OCI-LY3 (cell line): ENCODE results near the gene FAM204A.

Source experiments
- H2AFZ ChIP-seq: fragments of 200-600, 300-600 bp; shearing (Covaris generic); 2 replicates; pipeline ENCODE4 v1.6.0; 2014; ENCODE audit warnings: antibody characterized with exemption, low read depth, low read length
- H3K27ac ChIP-seq: fragments of 200-600, 300-600 bp; sonication (generic); 2 replicates; pipeline ENCODE4 v1.5.1; 2014; ENCODE audit warnings: mild to moderate bottlenecking, low read length, moderate library complexity, mixed read lengths
- H3K27me3 ChIP-seq: fragments of 200-600, 300-600 bp; sonication (generic); 2 replicates; pipeline ENCODE4 v1.6.1; 2014; ENCODE audit warnings: low read depth, low read length, mixed read lengths
- H3K36me3 ChIP-seq: fragments of 200-600, 300-600 bp; sonication (generic); replicated peaks from 2 replicates; pipeline ENCODE3; 2014; ENCODE audit warnings: low read depth, low read length, mixed read lengths
- H3K4me1 ChIP-seq: fragments of 300-600, 200-600 bp; sonication (generic); 2 replicates; pipeline ENCODE4 v1.6.1; 2014; ENCODE audit warnings: low read length, mixed read lengths
- H3K4me2 ChIP-seq: fragments of 200-600, 300-600 bp; sonication (generic); 2 replicates; pipeline ENCODE4 v1.6.1; 2014; ENCODE audit warnings: low read length, mixed read lengths
- H3K4me3 ChIP-seq: fragments of 300-600, 200-600 bp; sonication (generic); 2 replicates; pipeline ENCODE4 v1.5.1; 2014; ENCODE audit warnings: antibody characterized with exemption, mild to moderate bottlenecking, low read length, moderate library complexity
- H3K79me2 ChIP-seq: fragments of 300-600, 200-600 bp; shearing (Covaris generic); 2 replicates; pipeline ENCODE4 v1.6.1; 2014; ENCODE audit warnings: mild to moderate bottlenecking, low read length, mixed read lengths
- H3K9ac ChIP-seq: fragments of 300-600, 200-600 bp; shearing (Covaris generic); 2 replicates; pipeline ENCODE4 v1.6.0; 2014; ENCODE audit warnings: mild to moderate bottlenecking, low read length, moderate library complexity
- H3K9me3 ChIP-seq: fragments of 200-600, 300-600 bp; shearing (Covaris generic); 2 replicates; pipeline ENCODE4 v1.6.1; 2014; ENCODE audit warnings: low read length, mixed read lengths; ENCODE audit not compliant: insufficient read depth
- H4K20me1 ChIP-seq: fragments of 200-600, 300-600 bp; sonication (generic); 2 replicates; pipeline ENCODE4 v1.6.1; 2016; ENCODE audit warnings: low read length, mixed read lengths; ENCODE audit not compliant: insufficient read depth
- CTCF ChIP-seq: fragments of 200-600, 300-600 bp; sonication (generic); IDR thresholded peaks from 2 replicates; pipeline ENCODE4 v1.5.1; 2014; ENCODE audit warnings: antibody characterized with exemption, low read length, low read depth
- EZH2phosphoT487 ChIP-seq: fragments of 200-600 bp; shearing (Covaris generic); IDR thresholded peaks from 2 replicates; pipeline ENCODE4 v1.6.1; 2018; ENCODE audit warnings: antibody characterized with exemption, mixed run types, low read depth

FAM204A gene

GRCh38 chr10:118341791-118342637, at the start of gene FAM204A:
TSS of gene FAM204A (minus strand) at chr10:118342324. CDS start at chr10:118336415, 5,909 bp downstream.
- H3K4me1 ChIP-seq, result peaks cover 20% of the 10 kb centered on the region
- no peaks in the 10 kb centered on the region for H3K27me3 ChIP-seq
- no peaks in the 10 kb centered on the region for H3K36me3 ChIP-seq
- H3K9ac ChIP-seq, result peak within 1 kb of the TSS; percentile 84
- no peaks in the 10 kb centered on the region for H4K20me1 ChIP-seq
- H3K4me2 ChIP-seq, result peak within 1 kb of the TSS; percentile 74
- H3K4me3 ChIP-seq, result peak within 1 kb of the TSS; percentile 97
- H2AFZ ChIP-seq, result peak within 1 kb of the TSS; percentile 91
- H3K79me2 ChIP-seq, result peaks cover 34% of the 10 kb centered on the region
- no peak for TF ChIP-seq CTCF
- no peak for TF ChIP-seq EZH2phosphoT487
- peak within 1 kb of the TSS; percentile 46 for H3K27ac ChIP-seq
- no peaks in the 10 kb centered on the region for H3K9me3 ChIP-seq

- no peaks in the 10 kb centered on the region for H3K36me3 ChIP-seq
- H4K20me1 ChIP-seq, result no peaks in the 10 kb centered on the region
- H3K79me2 ChIP-seq, result no peaks in the 10 kb centered on the region
- H2AFZ ChIP-seq, result no peak overlapping the region
- H3K27me3 ChIP-seq, result no peaks in the 10 kb centered on the region
- no peaks in the 10 kb centered on the region for H3K9me3 ChIP-seq
- no peaks in the 10 kb centered on the region for H3K4me1 ChIP-seq
- H3K4me2 ChIP-seq, result no peak overlapping the region
- TF ChIP-seq CTCF (no peak), EZH2phosphoT487 (no peak)
- no peak overlapping the region for H3K4me3 ChIP-seq
- no peak overlapping the region for H3K9ac ChIP-seq
- no peak overlapping the region for H3K27ac ChIP-seq
These were observed 41.6 kb upstream of the FAM204A start for GRCh38 chr10:118383699-118384098.

- Histone ChIP-seq H3K4me3 (no peak overlapping the region), H3K9ac (no peak overlapping the region), H2AFZ (no peak overlapping the region), H3K27ac (no peak overlapping the region), H3K4me1 (no peaks in the 10 kb centered on the region), H3K9me3 (no peaks in the 10 kb centered on the region), H3K4me2 (no peak overlapping the region), H3K36me3 (no peaks in the 10 kb centered on the region), H3K79me2 (no peaks in the 10 kb centered on the region), H4K20me1 (no peaks in the 10 kb centered on the region), H3K27me3 (no peaks in the 10 kb centered on the region)
- TF ChIP-seq EZH2phosphoT487, result no peak
- TF ChIP-seq CTCF, result no peak
These were observed 41.1 kb upstream of the FAM204A start for GRCh38 chr10:118383063-118383689.

- H4K20me1 ChIP-seq, result no peaks in the 10 kb centered on the region
- H3K27me3 ChIP-seq, result no peaks in the 10 kb centered on the region
- H3K79me2 ChIP-seq, result no peaks in the 10 kb centered on the region
- TF ChIP-seq EZH2phosphoT487 (no peak), CTCF (no peak)
- H3K36me3 ChIP-seq, result no peaks in the 10 kb centered on the region
- H2AFZ ChIP-seq, result no peak overlapping the region
- H3K9ac ChIP-seq, result no peak overlapping the region
- no peaks in the 10 kb centered on the region for H3K9me3 ChIP-seq
- no peak overlapping the region for H3K4me2 ChIP-seq
- no peak overlapping the region for H3K27ac ChIP-seq
- H3K4me1 ChIP-seq, result no peaks in the 10 kb centered on the region
- H3K4me3 ChIP-seq, result no peak overlapping the region
These were observed 32.3 kb upstream of the FAM204A start for GRCh38 chr10:118374404-118374803.
